SIG-M5 (cell line): ENCODE results near the gene CYTH3.
"Not testable (repeated sequence)": the region's sequence is repeated elsewhere in the genome, so short reads cannot be mapped to it uniquely, and the experiment has no call there.

Experiments used
- DNase-seq: peaks from one replicate; lab custom pipeline; 2025; lab: John Stamatoyannopoulos, UW

Gene CYTH3

GRCh38 chr7:6272481-6273323 is at the start of gene CYTH3:
Gene CYTH3 (minus strand): TSS chr7:6272624. CDS start chr7:6272507, 117 bp downstream.
- no peak for DNase-seq

GRCh38 chr7:6320791-6321190 is 48.4 kb upstream of the CYTH3 start:
- DNase-seq = no peak

DNA sequence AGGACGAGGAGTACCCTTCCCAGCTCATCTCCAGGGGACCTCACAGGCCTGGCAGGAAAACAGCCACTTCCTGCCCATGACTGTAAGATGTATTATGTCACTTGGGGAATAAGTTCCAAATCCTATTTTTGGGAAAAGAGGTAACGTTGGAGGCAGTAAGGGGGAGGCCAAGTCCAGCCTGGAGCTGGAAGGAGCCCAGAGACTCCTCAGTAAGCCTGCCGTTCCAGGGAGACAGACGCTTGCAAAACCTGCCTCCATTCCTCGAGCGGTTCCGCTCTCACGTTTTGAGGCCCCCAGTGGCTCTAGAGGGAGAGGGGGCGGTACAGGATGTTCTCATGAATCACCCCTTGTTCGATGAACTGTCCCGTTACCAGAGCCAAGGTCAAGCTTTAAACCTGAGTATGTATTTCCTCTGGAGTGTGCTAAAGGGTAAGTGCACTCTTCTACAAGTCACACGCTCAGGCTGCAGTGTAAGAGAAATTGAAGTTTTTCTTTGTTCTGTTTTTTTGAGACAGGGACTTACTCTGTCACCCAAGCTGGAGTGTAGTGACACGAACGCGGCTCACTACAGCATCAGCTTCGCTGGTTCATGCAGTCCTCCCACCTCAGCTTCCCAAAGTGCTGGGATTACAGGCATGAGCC is 45.5 kb upstream of the CYTH3 start:
- no peak for DNase-seq

DNA sequence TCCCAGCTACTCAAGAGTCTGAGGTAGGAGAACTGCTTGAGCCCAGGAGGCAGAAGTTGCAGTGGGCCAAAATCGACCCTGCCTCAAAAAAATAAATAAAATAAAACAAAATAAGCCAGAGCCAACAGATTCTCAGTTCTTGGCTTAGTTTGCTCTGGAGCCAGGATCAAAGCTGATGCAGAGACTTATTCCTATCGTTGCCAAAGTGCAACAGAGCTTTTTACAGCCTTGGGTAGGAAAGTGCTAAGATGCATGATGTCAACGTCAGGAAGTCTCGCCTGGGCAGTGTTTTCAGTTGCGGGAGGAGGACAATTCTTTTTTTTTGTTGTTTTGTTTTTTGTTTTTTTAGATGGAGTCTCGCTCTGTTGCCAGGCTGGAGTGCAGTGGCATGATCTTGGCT is 43.8 kb upstream of the CYTH3 start:
- no peak for DNase-seq

DNA sequence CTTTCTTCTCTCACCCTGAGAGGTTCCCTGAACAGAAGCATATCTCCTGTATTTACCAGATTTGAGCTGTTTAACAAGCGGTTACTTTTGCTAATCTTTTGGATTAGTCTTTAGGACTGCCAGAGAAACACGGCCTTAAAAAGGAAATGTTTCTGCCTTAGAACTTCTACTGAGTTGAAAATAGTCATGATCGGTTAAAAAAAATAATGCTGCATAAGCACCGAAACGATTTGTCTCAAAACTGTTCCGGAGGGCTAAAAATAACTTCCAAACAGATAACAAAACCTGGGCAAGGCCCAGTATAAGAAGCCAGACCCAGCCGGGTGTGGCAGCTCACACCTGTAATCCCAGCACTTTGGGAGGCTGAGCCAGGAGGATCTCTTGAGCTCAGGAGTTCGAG is 43.3 kb upstream of the CYTH3 start:
- DNase-seq = no peak

GRCh38 chr7:6310271-6310993 is 38.0 kb upstream of the CYTH3 start:
- no peak for DNase-seq

- no peak for DNase-seq
Measured at GRCh38 chr7:6307762-6308161, 35.3 kb upstream of the CYTH3 start.

GRCh38 chr7:6306471-6306870 is 34.0 kb upstream of the CYTH3 start:
- no peak for DNase-seq

- DNase-seq = no peak
Measured at GRCh38 chr7:6305330-6305729, 32.9 kb upstream of the CYTH3 start.

DNA sequence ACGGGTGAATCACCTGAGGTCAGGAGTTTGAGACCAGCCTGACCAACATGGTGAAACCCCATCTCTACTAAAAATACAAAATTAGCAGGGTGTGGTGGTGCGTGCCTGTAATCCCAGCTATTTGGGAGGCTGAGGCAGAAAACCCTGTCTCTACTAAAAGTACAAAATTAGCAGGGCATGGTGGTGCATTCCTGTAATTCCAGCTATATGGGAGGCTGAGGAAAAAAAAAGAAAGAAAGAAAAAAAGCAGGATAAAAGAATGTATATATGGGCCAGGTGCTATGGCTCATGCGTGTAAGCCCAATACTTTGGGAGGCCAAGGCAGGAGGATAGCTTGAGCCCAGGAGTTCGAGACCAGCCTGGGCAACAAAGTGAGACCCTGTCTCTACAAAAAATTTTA is 29.0 kb upstream of the CYTH3 start:
- not testable (repeated sequence) for DNase-seq

- no peak for DNase-seq
Measured at GRCh38 chr7:6299774-6300173, 27.4 kb upstream of the CYTH3 start.

DNA sequence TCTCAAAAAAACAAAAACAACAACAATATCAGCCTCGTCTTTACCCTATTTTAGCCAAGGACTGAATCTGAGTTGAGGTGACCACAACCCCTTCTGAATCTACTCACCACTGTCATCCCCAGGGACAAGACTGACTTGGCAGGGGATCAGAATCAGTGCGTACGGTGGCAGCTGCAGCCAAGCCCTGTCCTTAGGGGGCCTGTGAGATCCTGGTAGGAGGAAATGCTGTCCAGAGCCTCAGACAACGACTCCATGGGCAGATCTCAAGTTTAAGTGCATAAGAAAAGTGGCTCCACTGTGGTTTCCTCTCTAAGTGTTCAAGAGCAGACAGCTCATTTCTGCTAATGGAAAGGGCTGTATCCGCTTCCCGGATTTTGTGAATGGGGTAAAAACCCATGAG is 22.4 kb upstream of the CYTH3 start:
- DNase-seq = no peak

DNA sequence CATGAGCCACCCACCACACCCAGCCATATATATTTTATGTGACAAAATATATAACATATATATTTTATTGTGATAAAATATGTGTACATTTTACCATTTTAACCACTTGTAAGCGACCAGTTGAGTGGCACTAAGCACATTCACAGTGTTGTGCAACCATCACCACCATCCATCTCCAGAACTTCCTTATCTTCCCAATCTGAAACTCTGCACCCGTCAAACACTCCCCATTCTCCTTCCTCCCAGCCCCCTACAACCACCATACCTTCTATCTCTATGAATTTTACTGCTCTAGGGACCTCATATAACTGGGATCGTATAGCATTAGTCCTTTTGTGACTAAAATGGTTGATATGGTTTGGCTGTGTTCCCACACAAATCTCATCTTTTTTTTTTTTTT is 20.8 kb upstream of the CYTH3 start:
- no peak for DNase-seq

DNA sequence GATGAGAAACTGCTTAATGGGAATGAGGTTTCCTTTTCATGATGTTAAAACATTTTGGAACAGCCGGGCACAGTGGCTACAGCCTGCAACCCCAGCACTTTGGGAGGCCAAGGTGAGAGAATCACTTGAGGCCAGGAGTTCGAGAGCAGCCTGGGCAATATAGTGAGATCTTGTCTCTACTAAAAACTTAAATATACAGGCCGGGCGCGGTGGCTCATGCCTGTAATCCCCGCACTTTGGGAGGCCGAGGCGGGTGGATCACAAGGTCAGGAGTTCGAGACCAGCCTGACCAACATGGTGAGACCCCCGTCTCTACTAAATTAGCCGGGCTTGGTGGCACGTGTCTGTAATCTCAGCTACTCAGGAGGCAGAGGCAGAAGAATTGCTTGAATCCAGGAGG is 19.5 kb upstream of the CYTH3 start:
- DNase-seq = not testable (repeated sequence)

DNA sequence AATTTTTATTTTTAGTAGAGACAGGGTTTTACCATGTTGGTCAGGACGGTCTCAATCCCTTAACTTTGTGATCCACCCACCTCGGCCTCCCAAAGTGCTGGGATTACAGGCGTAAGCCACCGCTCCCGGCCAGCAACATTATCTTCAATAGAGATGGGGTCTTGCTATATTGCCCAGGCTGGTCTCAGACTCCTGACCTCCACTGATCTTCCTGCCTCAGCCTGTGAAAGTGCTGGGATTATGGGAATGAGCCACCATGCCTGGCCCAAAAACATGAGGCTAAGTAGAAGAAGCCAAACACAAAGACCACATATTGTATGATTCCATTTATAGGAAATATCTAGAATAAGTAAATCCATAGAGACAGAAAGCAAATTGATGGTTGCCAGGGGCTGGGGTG is 19.1 kb upstream of the CYTH3 start:
- no peak for DNase-seq

- DNase-seq = no peak
Measured at GRCh38 chr7:6290319-6290741, 17.9 kb upstream of the CYTH3 start.

GRCh38 chr7:6288270-6288860 is 15.9 kb upstream of the CYTH3 start:
- no peak for DNase-seq

GRCh38 chr7:6286486-6286885 is 14.1 kb upstream of the CYTH3 start:
- no peak for DNase-seq

GRCh38 chr7:6284461-6285360 is 12.3 kb upstream of the CYTH3 start:
- DNase-seq = no peak

DNA sequence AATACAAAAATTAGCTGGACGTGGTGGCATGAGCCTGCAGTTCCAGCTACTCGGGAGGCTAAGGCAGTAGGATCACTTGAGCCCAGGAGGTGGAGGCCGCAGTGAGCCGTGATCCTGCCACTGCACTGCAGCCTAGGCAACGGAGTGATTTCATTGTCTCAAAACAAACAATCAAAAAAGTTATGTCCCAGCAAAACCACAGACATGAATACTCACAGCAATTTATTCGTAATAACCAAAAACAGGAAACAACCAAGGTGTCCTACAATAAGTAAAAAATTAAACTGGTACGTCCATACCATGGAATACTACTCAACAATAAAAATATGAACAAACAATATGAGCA is 11.6 kb upstream of the CYTH3 start:
- DNase-seq = no peak

- DNase-seq = not testable (repeated sequence)
Measured at GRCh38 chr7:6283391-6284054, 11.1 kb upstream of the CYTH3 start.
